RWPE1 (cell line): ENCODE data around the gene AKAP13.

Experiments
- CTCF ChIA-PET: fragments of 350-600 bp; sonication (Branson Sonifier 250); formaldehyde crosslinking; extraction: SDS; loops from one replicate; lab custom pipeline; 2021; lab: Yijun Ruan, JAX
- POLR2A ChIA-PET: fragments of 400-600 bp; formaldehyde crosslinking; extraction: SDS; loops from one replicate; lab custom pipeline; 2020; ENCODE audit warnings: antibody characterized with exemption; ENCODE audit not compliant: low non-redundant PET; lab: Yijun Ruan, JAX
- DNase-seq: peaks from one replicate; pipeline ENCODE4 v3.0.0; 2012; ENCODE audit warnings: low spot score
- H3K27ac ChIP-seq: fragments of 450-650 bp; 2 replicates; pipeline ENCODE4 v1.5.1; 2017
- TF ChIP-seq, protein P1 (sequence below): fragments of 450-650 bp; conservative IDR thresholded peaks from 2 replicates; pipeline ENCODE4 v1.5.1; 2017; ENCODE audit warnings: low read depth, mild to moderate bottlenecking

AKAP13 gene

GRCh38 chr15:85743392-85744055, 363.1 kb downstream of the AKAP13 start:
- TF ChIP-seq, protein P1, sequence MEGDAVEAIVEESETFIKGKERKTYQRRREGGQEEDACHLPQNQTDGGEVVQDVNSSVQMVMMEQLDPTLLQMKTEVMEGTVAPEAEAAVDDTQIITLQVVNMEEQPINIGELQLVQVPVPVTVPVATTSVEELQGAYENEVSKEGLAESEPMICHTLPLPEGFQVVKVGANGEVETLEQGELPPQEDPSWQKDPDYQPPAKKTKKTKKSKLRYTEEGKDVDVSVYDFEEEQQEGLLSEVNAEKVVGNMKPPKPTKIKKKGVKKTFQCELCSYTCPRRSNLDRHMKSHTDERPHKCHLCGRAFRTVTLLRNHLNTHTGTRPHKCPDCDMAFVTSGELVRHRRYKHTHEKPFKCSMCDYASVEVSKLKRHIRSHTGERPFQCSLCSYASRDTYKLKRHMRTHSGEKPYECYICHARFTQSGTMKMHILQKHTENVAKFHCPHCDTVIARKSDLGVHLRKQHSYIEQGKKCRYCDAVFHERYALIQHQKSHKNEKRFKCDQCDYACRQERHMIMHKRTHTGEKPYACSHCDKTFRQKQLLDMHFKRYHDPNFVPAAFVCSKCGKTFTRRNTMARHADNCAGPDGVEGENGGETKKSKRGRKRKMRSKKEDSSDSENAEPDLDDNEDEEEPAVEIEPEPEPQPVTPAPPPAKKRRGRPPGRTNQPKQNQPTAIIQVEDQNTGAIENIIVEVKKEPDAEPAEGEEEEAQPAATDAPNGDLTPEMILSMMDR: no peak
- POLR2A ChIA-PET: no interaction called here
- CTCF ChIA-PET: no interaction called here
- H3K27ac ChIP-seq: peak overlapping the region; percentile 16
- DNase-seq: no peak

- POLR2A ChIA-PET: no interaction called here
- CTCF ChIA-PET: no interaction called here
- DNase-seq: no peak
- no peak overlapping the region for H3K27ac ChIP-seq
- TF ChIP-seq, protein P1: no peak
Observed at GRCh38 chr15:85744579-85744978, 364.2 kb downstream of the AKAP13 start.

DNA sequence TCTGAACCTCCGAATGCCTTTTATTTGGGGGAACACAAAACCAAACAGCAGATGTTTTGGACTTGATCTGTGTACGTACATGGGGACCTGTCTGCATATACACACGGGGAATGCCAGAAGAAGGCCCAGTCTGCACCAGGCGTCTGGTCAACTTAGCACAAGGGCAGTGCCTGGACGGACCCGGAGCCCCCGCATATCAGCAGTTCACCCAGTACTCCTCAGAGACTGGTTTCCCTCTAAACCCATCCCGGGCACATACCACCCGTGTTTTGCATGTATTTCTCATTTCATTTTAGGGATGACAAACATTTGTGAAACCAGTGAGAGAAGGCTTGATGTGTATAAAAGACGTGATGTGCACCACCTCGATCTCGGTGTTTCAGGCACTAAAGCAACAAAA, 364.6 kb downstream of the AKAP13 start:
- no peak for DNase-seq
- TF ChIP-seq, protein P1: no peak
- H3K27ac ChIP-seq: no peak overlapping the region
- CTCF ChIA-PET: no interaction called here
- POLR2A ChIA-PET: no interaction called here

DNA sequence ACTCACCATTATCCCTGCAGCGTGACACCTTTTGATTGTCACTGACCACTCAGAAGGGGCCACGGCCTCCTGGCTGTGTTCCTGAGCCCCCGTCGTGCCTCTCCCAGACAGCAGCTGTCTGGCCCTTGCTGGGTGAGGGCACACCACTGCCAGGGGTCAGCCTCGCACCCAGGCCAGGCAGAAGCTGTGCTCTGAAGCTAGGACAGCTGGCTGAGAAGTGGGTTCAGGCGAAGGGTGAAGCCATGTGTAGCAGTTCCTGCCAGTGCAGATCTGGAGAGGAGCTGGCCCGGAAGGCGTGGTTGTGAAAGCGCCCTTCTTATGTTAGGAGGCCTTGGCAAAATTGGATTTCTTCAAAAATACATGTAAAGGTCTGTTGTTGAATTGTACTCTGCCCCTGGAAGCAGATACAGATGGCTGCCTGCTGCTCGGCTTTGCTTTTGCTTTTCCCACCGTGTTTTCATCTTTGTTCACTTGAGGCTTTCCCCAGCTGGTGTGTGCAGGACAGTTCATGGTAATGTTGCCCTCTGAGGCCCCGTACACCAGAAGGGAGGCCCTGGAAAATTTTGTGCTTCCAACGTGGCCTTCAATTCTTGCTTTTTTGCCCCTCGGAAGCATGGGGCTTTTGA, 365.2 kb downstream of the AKAP13 start:
- CTCF ChIA-PET: interaction anchor here (0.6 kb wide), 1 partner anchor 46 kb away, joined by 3 read pairs; no protein-coding TSS in a partner anchor
- POLR2A ChIA-PET: no interaction called here
- H3K27ac ChIP-seq: peak overlapping the region; percentile 34
- no peak for DNase-seq
- TF ChIP-seq, protein P1: no peak

DNA sequence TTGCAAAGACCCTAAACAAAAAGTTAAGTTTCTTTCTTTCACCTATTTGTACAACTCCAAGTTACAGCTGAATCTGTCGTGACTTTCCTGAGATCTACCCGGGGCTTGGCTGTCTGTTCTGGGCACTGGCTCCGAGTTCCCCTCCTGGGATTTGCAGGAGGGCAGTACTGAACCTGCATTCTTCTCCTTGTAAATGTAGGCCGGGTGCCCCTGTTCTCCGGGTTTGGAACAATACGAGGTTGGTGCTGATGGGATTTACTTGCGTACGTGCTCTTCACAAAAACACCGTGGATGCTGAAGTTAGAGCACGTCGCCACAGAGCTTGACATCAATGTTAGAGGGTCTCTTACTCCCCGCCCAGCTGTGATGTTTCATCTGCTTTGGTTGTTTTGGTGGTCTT, 366.2 kb downstream of the AKAP13 start:
- TF ChIP-seq, protein P1: no peak
- no peak overlapping the region for H3K27ac ChIP-seq
- CTCF ChIA-PET: interaction anchor here (0.8 kb wide), 1 partner anchor 91 kb away, joined by 4 read pairs; no protein-coding TSS in a partner anchor
- POLR2A ChIA-PET: no interaction called here
- DNase-seq: no peak

DNA sequence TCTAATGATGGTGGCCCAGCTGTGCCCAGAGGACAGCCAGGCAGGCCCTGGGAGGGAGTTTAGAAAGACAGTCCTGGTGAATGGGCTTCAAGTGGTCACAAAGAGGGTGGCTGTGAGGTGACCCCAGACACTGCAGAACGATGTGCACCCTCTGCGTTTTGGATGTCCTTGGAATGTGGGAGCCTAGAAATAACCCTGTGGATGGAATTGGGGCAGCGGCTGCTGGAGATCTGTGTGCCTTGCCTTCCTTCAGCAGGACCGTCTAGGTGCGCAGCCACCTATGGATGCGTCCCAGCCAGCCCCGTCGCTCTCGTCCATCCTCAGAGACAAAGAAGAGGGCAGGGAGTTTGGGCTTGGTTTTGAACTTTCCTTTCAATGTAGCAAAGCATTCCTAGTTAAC, 367.8 kb downstream of the AKAP13 start:
- DNase-seq: no peak
- ChIA-PET CTCF (interaction anchor here (0.7 kb wide), 1 partner anchor 44 kb away, joined by 3 read pairs; no protein-coding TSS in a partner anchor), POLR2A (no interaction called here)
- H3K27ac ChIP-seq: peak overlapping the region; percentile 22
- TF ChIP-seq, protein P1: no peak
